H9 (cell line): ENCODE results near the gene SPINK2. TPM values are rescaled to one million over a fixed set of nuclear protein-coding genes. Genes with fewer than 3 reads are reported as not detected.

Source experiments
- DNase-seq: peaks from one replicate; pipeline ENCODE4 v3.0.0-alpha.2; 2017
- H2AFZ ChIP-seq: one replicate; pipeline ENCODE4 v1.6.1; 2013; ENCODE audit warnings: mild to moderate bottlenecking, low read length, control low read depth, moderate library complexity
- H2AK5ac ChIP-seq: 2 replicates; pipeline ENCODE4 v1.6.1; 2013; ENCODE audit warnings: low read length, control low read depth, mixed read lengths; ENCODE audit not compliant: insufficient read length
- H2BK120ac ChIP-seq: one replicate; pipeline ENCODE4 v1.6.1; 2013; ENCODE audit warnings: low read depth, mild to moderate bottlenecking, low read length, control low read depth, inconsistent platforms; ENCODE audit not compliant: poor library complexity, severe bottlenecking
- H2BK12ac ChIP-seq: 2 replicates; pipeline ENCODE4 v1.6.1; 2013; ENCODE audit warnings: low read length, control low read depth, mixed read lengths, low read depth; ENCODE audit not compliant: insufficient read length
- H2BK15ac ChIP-seq: 2 replicates; pipeline ENCODE4 v1.6.1; 2013; ENCODE audit warnings: low read depth, low read length, control low read depth
- H2BK20ac ChIP-seq: one replicate; pipeline ENCODE4 v1.6.1; 2013; ENCODE audit warnings: low read depth, mild to moderate bottlenecking, low read length, control low read depth, inconsistent platforms; ENCODE audit not compliant: poor library complexity, severe bottlenecking
- H2BK5ac ChIP-seq: 2 replicates; pipeline ENCODE4 v1.6.1; 2013; ENCODE audit warnings: low read length, control low read depth, mixed read lengths; ENCODE audit not compliant: insufficient read length
- H3K14ac ChIP-seq: 2 replicates; pipeline ENCODE4 v1.6.1; 2013; ENCODE audit warnings: low read length, control low read depth; ENCODE audit not compliant: insufficient read depth
- H3K18ac ChIP-seq: 2 replicates; pipeline ENCODE4 v1.6.1; 2013; ENCODE audit warnings: low read depth, mild to moderate bottlenecking, mixed read lengths, low read length, control low read depth; ENCODE audit not compliant: insufficient read length
- H3K23ac ChIP-seq: 2 replicates; pipeline ENCODE4 v1.6.1; 2013; ENCODE audit warnings: low read length, control low read depth, mixed read lengths, low read depth; ENCODE audit not compliant: insufficient read length
- H3K23me2 ChIP-seq: 2 replicates; pipeline ENCODE4 v1.6.1; 2013; ENCODE audit warnings: low read depth, mild to moderate bottlenecking, mixed read lengths, low read length, control low read depth; ENCODE audit not compliant: insufficient read length, poor library complexity, severe bottlenecking
- H3K27ac ChIP-seq: 2 replicates; pipeline ENCODE4 v1.5.1; 2013; ENCODE audit warnings: low read length, control low read depth, mixed read lengths, low read depth; ENCODE audit not compliant: insufficient read length
- H3K27me3 ChIP-seq: 2 replicates; pipeline ENCODE4 v1.6.1; 2013; ENCODE audit warnings: low read length, control low read depth, inconsistent platforms; ENCODE audit not compliant: insufficient read depth
- H3K4ac ChIP-seq: 2 replicates; pipeline ENCODE4 v1.6.1; 2013; ENCODE audit warnings: low read depth, mild to moderate bottlenecking, control low read depth, inconsistent platforms, low read length, moderate library complexity
- H3K4me1 ChIP-seq: 2 replicates; pipeline ENCODE4 v1.6.1; 2013; ENCODE audit warnings: low read length, control low read depth, inconsistent platforms; ENCODE audit not compliant: insufficient read depth
- H3K4me2 ChIP-seq: 2 replicates; pipeline ENCODE4 v1.6.1; 2013; ENCODE audit warnings: low read length, control low read depth, mixed read lengths; ENCODE audit not compliant: insufficient read length, insufficient read depth
- H3K56ac ChIP-seq: 2 replicates; pipeline ENCODE4 v1.6.1; 2013; ENCODE audit warnings: low read depth, mild to moderate bottlenecking, mixed read lengths, low read length, control low read depth; ENCODE audit not compliant: insufficient read length
- H3K79me1 ChIP-seq: 2 replicates; pipeline ENCODE4 v1.6.1; 2013; ENCODE audit warnings: low read depth, mild to moderate bottlenecking, moderate library complexity, low read length, control low read depth, inconsistent platforms; ENCODE audit not compliant: insufficient read depth, poor library complexity, severe bottlenecking
- H3K79me2 ChIP-seq: 2 replicates; pipeline ENCODE4 v1.6.1; 2013; ENCODE audit warnings: low read length, control low read depth, inconsistent platforms; ENCODE audit not compliant: insufficient read depth
- H3K9ac ChIP-seq: 2 replicates; pipeline ENCODE4 v1.6.1; 2013; ENCODE audit warnings: low read length, control low read depth, mixed read lengths; ENCODE audit not compliant: insufficient read length; ENCODE audit errors: extremely low read depth
- H3K9me3 ChIP-seq: one replicate; pipeline ENCODE4 v1.6.1; 2013; ENCODE audit warnings: low read depth, low read length, inconsistent platforms; ENCODE audit not compliant: control insufficient read depth
- H3T11ph ChIP-seq: one replicate; pipeline ENCODE4 v1.6.1; 2013; ENCODE audit warnings: mild to moderate bottlenecking, low read length, control low read depth, inconsistent platforms
- H4K20me1 ChIP-seq: one replicate; pipeline ENCODE4 v1.6.1; 2013; ENCODE audit not compliant: control insufficient read depth, insufficient read length, insufficient read depth
- H4K5ac ChIP-seq: 2 replicates; pipeline ENCODE4 v1.6.1; 2013; ENCODE audit warnings: low read depth, mild to moderate bottlenecking, mixed read lengths, low read length, control low read depth; ENCODE audit not compliant: insufficient read length
- H4K8ac ChIP-seq: replicated peaks from 2 replicates; pipeline ENCODE4 v1.6.1; 2013; ENCODE audit warnings: low read length, control low read depth, mixed read lengths, low read depth; ENCODE audit not compliant: insufficient read length
- H4K91ac ChIP-seq: 2 replicates; pipeline ENCODE4 v1.6.1; 2013; ENCODE audit warnings: low read depth, mild to moderate bottlenecking, moderate library complexity, mixed read lengths, low read length, control low read depth; ENCODE audit not compliant: insufficient read length
- H3K27ac Mint-ChIP-seq, 3 experiments: 2 replicates in 2 of 3; 3 replicates in 1 of 3; pipeline ENCODE4 v1.8.0; 2020 to 2021; ENCODE audit warnings: mixed read lengths in 3 of 3, mild to moderate bottlenecking in 1 of 3, moderate library complexity in 1 of 3
- H3K27me3 Mint-ChIP-seq: 2 replicates; pipeline ENCODE4 v1.8.0; 2021; ENCODE audit warnings: low read depth, mild to moderate bottlenecking, moderate library complexity, mixed read lengths
- H3K36me3 Mint-ChIP-seq, 3 experiments: 2 replicates in 2 of 3; 3 replicates in 1 of 3; pipeline ENCODE4 v1.8.0; 2020 to 2021; ENCODE audit warnings: low read depth in 3 of 3, mixed read lengths in 3 of 3; ENCODE audit not compliant: insufficient read depth in 1 of 3
- H3K4me1 Mint-ChIP-seq, 2 experiments: 2 replicates each; pipeline ENCODE4 v1.8.0; 2020; ENCODE audit warnings: mixed read lengths in 2 of 2
- H3K4me3 Mint-ChIP-seq, 2 experiments: 2 replicates in 1 of 2; 3 replicates in 1 of 2; pipeline ENCODE4 v1.8.0; 2020 to 2021; ENCODE audit warnings: mild to moderate bottlenecking in 2 of 2, mixed read lengths in 2 of 2, moderate library complexity in 1 of 2
- H3K9me3 Mint-ChIP-seq, 2 experiments: 2 replicates in 1 of 2; 3 replicates in 1 of 2; pipeline ENCODE4 v1.8.0; 2020; ENCODE audit warnings: mild to moderate bottlenecking in 2 of 2, mixed read lengths in 2 of 2, moderate library complexity in 1 of 2
- WGBS: extraction: QIAGEN DNeasy Blood & Tissue Kit; methylation state at CpG from one replicate; pipeline ENCODE4 v1.1.7; 2013; ENCODE audit warnings: missing lambda C conversion rate, low lambda C conversion rate, mixed read lengths; ENCODE audit not compliant: insufficient read length; ENCODE audit errors: extremely low coverage; 5-methylcytosine and 5-hydroxymethylcytosine counted together
- total RNA-seq: library from RNA; stranded (reverse); gene quantifications from 2 replicates; pipeline ENCODE4 v1.2.1, GENCODE V29; 2021
- TF ChIP-seq, protein P1 (sequence below): fragments of 200-600 bp; sonication (generic); conservative IDR thresholded peaks from 3 replicates; pipeline ENCODE4 v1.8.0; 2021; ENCODE audit warnings: antibody characterized with exemption, mild to moderate bottlenecking

SPINK2 gene
- total RNA-seq, 1 experiment from 2014 or later, result 0.44 TPM

GRCh38 chr4:56860781-56861180 is 39.3 kb upstream of the SPINK2 start:
- no peaks in the 10 kb centered on the region for H3K36me3 Mint-ChIP-seq
- H3K56ac ChIP-seq, result no peak overlapping the region

More at GRCh38 chr4:56860781-56861180, 39.3 kb upstream of the SPINK2 start:
- DNase-seq, result no peak
- peaks cover 7% of the 10 kb centered on the region in 2 experiments for H3K4me1 Mint-ChIP-seq
- peaks cover 21% of the 10 kb centered on the region for H3K27me3 Mint-ChIP-seq
- H3K27me3 ChIP-seq, result peaks cover 2% of the 10 kb centered on the region; the same call in 1 of the 2 replicates
- H4K8ac ChIP-seq, result no peak overlapping the region
- peaks cover 0 to 3% of the 10 kb centered on the region in 2 experiments; a peak in 2 of 5 replicates for H3K9me3 Mint-ChIP-seq
- no peak overlapping the region for H4K91ac ChIP-seq
- no peak overlapping the region for H3K9ac ChIP-seq
- no peak overlapping the region for H2BK20ac ChIP-seq
- no peak overlapping the region for H3K4me3 Mint-ChIP-seq
- H2AK5ac ChIP-seq, result no peak overlapping the region
- H3K23me2 ChIP-seq, result no peaks in the 10 kb centered on the region
- WGBS, result no CpG with 5 or more reads among the region's 3 CpGs
- H3K14ac ChIP-seq, result no peak overlapping the region
- H3K9me3 ChIP-seq, result no peaks in the 10 kb centered on the region
- no peak overlapping the region for H2BK5ac ChIP-seq
- no peak overlapping the region for H3K23ac ChIP-seq
- no peak overlapping the region for H2AFZ ChIP-seq
- H3K79me2 ChIP-seq, result no peaks in the 10 kb centered on the region
- H2BK12ac ChIP-seq, result no peak overlapping the region
- H3K4me1 ChIP-seq, result no peaks in the 10 kb centered on the region
- no peak overlapping the region for H4K5ac ChIP-seq
- H3K4me2 ChIP-seq, result no peak overlapping the region
- no peak overlapping the region for H2BK120ac ChIP-seq
- H3K27ac Mint-ChIP-seq, result no peak overlapping the region
- TF ChIP-seq, protein P1, sequence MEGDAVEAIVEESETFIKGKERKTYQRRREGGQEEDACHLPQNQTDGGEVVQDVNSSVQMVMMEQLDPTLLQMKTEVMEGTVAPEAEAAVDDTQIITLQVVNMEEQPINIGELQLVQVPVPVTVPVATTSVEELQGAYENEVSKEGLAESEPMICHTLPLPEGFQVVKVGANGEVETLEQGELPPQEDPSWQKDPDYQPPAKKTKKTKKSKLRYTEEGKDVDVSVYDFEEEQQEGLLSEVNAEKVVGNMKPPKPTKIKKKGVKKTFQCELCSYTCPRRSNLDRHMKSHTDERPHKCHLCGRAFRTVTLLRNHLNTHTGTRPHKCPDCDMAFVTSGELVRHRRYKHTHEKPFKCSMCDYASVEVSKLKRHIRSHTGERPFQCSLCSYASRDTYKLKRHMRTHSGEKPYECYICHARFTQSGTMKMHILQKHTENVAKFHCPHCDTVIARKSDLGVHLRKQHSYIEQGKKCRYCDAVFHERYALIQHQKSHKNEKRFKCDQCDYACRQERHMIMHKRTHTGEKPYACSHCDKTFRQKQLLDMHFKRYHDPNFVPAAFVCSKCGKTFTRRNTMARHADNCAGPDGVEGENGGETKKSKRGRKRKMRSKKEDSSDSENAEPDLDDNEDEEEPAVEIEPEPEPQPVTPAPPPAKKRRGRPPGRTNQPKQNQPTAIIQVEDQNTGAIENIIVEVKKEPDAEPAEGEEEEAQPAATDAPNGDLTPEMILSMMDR, result no peak
- H3K79me1 ChIP-seq, result no peaks in the 10 kb centered on the region
- no peak overlapping the region for H3K4ac ChIP-seq
- H3K27ac ChIP-seq, result no peak overlapping the region
- H4K20me1 ChIP-seq, result no peaks in the 10 kb centered on the region
- no peak overlapping the region for H2BK15ac ChIP-seq
- no peak overlapping the region for H3K18ac ChIP-seq
- H3T11ph ChIP-seq, result no peak overlapping the region
